ENCODE results near the gene JMY. TPM values are rescaled to one million over a fixed set of nuclear protein-coding genes. Genes with fewer than 3 reads are reported as not detected.
"Not testable (repeated sequence)": the region's sequence is repeated elsewhere in the genome, so short reads cannot be mapped to it uniquely, and the experiment has no call there.

JMY gene
- total RNA-seq, 1 experiment from 2014 or later = 15.6 TPM

GRCh38 chr5:79243224-79243623, 7.3 kb downstream of the JMY start:
- DNase-seq (ENCODE audit: low read depth, low spot score) (no peak), ATAC-seq (no peak)
- Histone ChIP-seq H3K9ac (ENCODE audit: low read length) (no peak overlapping the region), H4K20me1 (ENCODE audit: insufficient read depth) (0 out of 2 replicates have a peak, but pooled peaks cover 3% of the 10 kb centered on the region), H3K9me3 (ENCODE audit: control insufficient read depth in 1 of 2, insufficient read depth in 1 of 2, low read depth in 1 of 2, low read length in 2 of 2) (no peaks in the 10 kb centered on the region), H3K36me3 (ENCODE audit: control insufficient read depth in 1 of 2, insufficient read depth in 2 of 2, low read length in 2 of 2) (no peaks in the 10 kb centered on the region), H3K4me2 (ENCODE audit: low read length) (no peak overlapping the region), H3K79me2 (ENCODE audit: insufficient read depth, low read length) (peaks cover 92% of the 10 kb centered on the region), H3K4me1 (ENCODE audit: control insufficient read depth in 1 of 2, insufficient read depth in 2 of 2, low read length in 2 of 2) (peaks cover 0 to 1% of the 10 kb centered on the region in 2 experiments; a peak in 3 of 4 replicates), H3K4me3 (replicated peaks in 1 of 2; ENCODE audit: low read depth in 1 of 2, low read length in 2 of 2) (no peak overlapping the region), H2AFZ (ENCODE audit: low read depth, low read length, poor library complexity, severe bottlenecking) (no peak overlapping the region), H3K27ac (ENCODE audit: low read depth, low read length) (no peak overlapping the region), H3K27me3 (ENCODE audit: insufficient read depth, low read length) (no peaks in the 10 kb centered on the region), H3K9me2 (ENCODE audit: insufficient read depth) (no peaks in the 10 kb centered on the region)
- ChIA-PET RAD21 (ENCODE audit: low non-redundant PET in 1 of 2, low total read pairs in 2 of 2, uncharacterized antibody in 2 of 2, unreplicated experiment in 2 of 2) (no interaction called here), CTCF (interaction anchor here (1.2 kb wide), 1 partner anchor 13 kb away, joined by 4 read pairs; no protein-coding TSS in a partner anchor), POLR2A (no interaction called here)
- BruUV-seq (replicated peaks) = no TSS peak
- intact Hi-C loops (cut with micrococcal nuclease) = no loop called here
- TF ChIP-seq EZH2 (IDR thresholded peaks at IDR 0.05) (no peak), MAX (IDR thresholded peaks at IDR 0.05) (no peak), POLR2A (IDR thresholded peaks at IDR 0.05; ENCODE audit: borderline replicate concordance, extremely low read depth, insufficient read depth, insufficient read length) (no peak), EGR1 (IDR thresholded peaks at IDR 0.05; ENCODE audit: low read depth) (no peak), SP1 (IDR thresholded peaks at IDR 0.05; ENCODE audit: low read depth) (no peak), CBX3 (IDR thresholded peaks at IDR 0.05; ENCODE audit: low read depth) (no peak), SRF (IDR thresholded peaks at IDR 0.05; ENCODE audit: low read depth) (no peak), CTCF (IDR thresholded peaks at IDR 0.05 in 2 of 3, conservative IDR thresholded peaks at IDR 0.05 in 1 of 3; ENCODE audit: borderline replicate concordance in 1 of 3, insufficient read depth in 1 of 3, low read depth in 2 of 3, low read length in 2 of 3) (no peak), YY1 (IDR thresholded peaks at IDR 0.05; ENCODE audit: extremely low read depth, insufficient replicate concordance, low read depth, low read length) (no peak), ELF1 (IDR thresholded peaks at IDR 0.05; ENCODE audit: borderline replicate concordance, low read depth) (no peak), TCF7L2 (IDR thresholded peaks at IDR 0.05; ENCODE audit: borderline replicate concordance, extremely low read depth, insufficient read depth, insufficient read length) (no peak), ZNF274 (IDR thresholded peaks at IDR 0.05; ENCODE audit: low read depth, low read length) (no peak), ATF3 (IDR thresholded peaks at IDR 0.05) (no peak), ZBTB33 (IDR thresholded peaks at IDR 0.05; ENCODE audit: extremely low read depth, insufficient replicate concordance, low read length) (no peak), RAD21 (IDR thresholded peaks at IDR 0.05; ENCODE audit: low read depth) (no peak; the same call in 1 of the 2 replicates)

- H3K4me2 ChIP-seq (ENCODE audit: low read length); BruUV-seq (replicated peaks); H3K27ac ChIP-seq (ENCODE audit: low read depth, low read length); H2AFZ ChIP-seq (ENCODE audit: low read depth, low read length, poor library complexity, severe bottlenecking); H3K9me2 ChIP-seq (ENCODE audit: insufficient read depth); H3K9ac ChIP-seq (ENCODE audit: low read length); DNase-seq (ENCODE audit: low read depth, low spot score); H3K4me1 ChIP-seq (ENCODE audit: control insufficient read depth in 1 of 2, insufficient read depth in 2 of 2, low read length in 2 of 2); H3K4me3 ChIP-seq (replicated peaks in 1 of 2; ENCODE audit: low read depth in 1 of 2, low read length in 2 of 2); H3K36me3 ChIP-seq (ENCODE audit: control insufficient read depth in 1 of 2, insufficient read depth in 2 of 2, low read length in 2 of 2); H4K20me1 ChIP-seq (ENCODE audit: insufficient read depth); H3K9me3 ChIP-seq (ENCODE audit: control insufficient read depth in 1 of 2, insufficient read depth in 1 of 2, low read depth in 1 of 2, low read length in 2 of 2); RAD21 ChIA-PET (ENCODE audit: low non-redundant PET in 1 of 2, low total read pairs in 2 of 2, uncharacterized antibody in 2 of 2, unreplicated experiment in 2 of 2); ATAC-seq; intact Hi-C loops (cut with micrococcal nuclease); H3K27me3 ChIP-seq (ENCODE audit: insufficient read depth, low read length); POLR2A ChIA-PET: not testable (repeated sequence)
- H3K79me2 ChIP-seq (ENCODE audit: insufficient read depth, low read length) = peaks cover 59% of the 10 kb centered on the region
- CTCF ChIA-PET = interaction anchor here (1.2 to 3.0 kb wide), 2 partner anchors 14 to 121 kb away, joined by 3 to 9 read pairs; no protein-coding TSS in a partner anchor
Observed at GRCh38 chr5:79254067-79254466, 18.1 kb downstream of the JMY start.

Measured in HCT116 (cell line).